ENCODE results near the gene LKAAEAR1. TPM values are rescaled to one million over a fixed set of nuclear protein-coding genes. Genes with fewer than 3 reads are reported as not detected.
"Not testable (repeated sequence)": the region's sequence is repeated elsewhere in the genome, so short reads cannot be mapped to it uniquely, and the experiment has no call there.

LKAAEAR1 gene
- total RNA-seq, 2 donors from 2014 or later: not detected

- intact Hi-C loops (cut with DNase I): no loop called here
- DNase-seq (ENCODE audit: low spot score): peak; percentile 81
Observed at GRCh38 chr20:64101731-64102621, 17.8 kb upstream of the LKAAEAR1 start.

GRCh38 chr20:64100946-64101688 lies 16.9 kb upstream of the LKAAEAR1 start:
- intact Hi-C loops (cut with DNase I): no loop called here
- no peak for DNase-seq (ENCODE audit: low spot score)

- intact Hi-C loops (cut with DNase I): no loop called here
- DNase-seq (ENCODE audit: low spot score): no peak
Observed at GRCh38 chr20:64100566-64100888, 16.3 kb upstream of the LKAAEAR1 start.

- DNase-seq (ENCODE audit: low spot score): no peak
- intact Hi-C loops (cut with DNase I): no loop called here
Observed at GRCh38 chr20:64099880-64100565, 15.8 kb upstream of the LKAAEAR1 start.

GRCh38 chr20:64099086-64099786 lies 15.0 kb upstream of the LKAAEAR1 start:
- intact Hi-C loops (cut with DNase I): no loop called here
- DNase-seq (ENCODE audit: low spot score): no peak

GRCh38 chr20:64098471-64099013 lies 14.3 kb upstream of the LKAAEAR1 start:
- intact Hi-C loops (cut with DNase I): no loop called here
- DNase-seq (ENCODE audit: low spot score): no peak

GRCh38 chr20:64096535-64096934 lies 12.3 kb upstream of the LKAAEAR1 start:
- intact Hi-C loops (cut with DNase I): no loop called here

GRCh38 chr20:64095927-64096326 lies 11.7 kb upstream of the LKAAEAR1 start:
- DNase-seq (ENCODE audit: low spot score): no peak
- intact Hi-C loops (cut with DNase I): no loop called here

More at GRCh38 chr20:64096535-64096934, 12.3 kb upstream of the LKAAEAR1 start:
- no peak for DNase-seq (ENCODE audit: low spot score)

GRCh38 chr20:64095455-64095854 lies 11.3 kb upstream of the LKAAEAR1 start:
- intact Hi-C loops (cut with DNase I): no loop called here
- DNase-seq (ENCODE audit: low spot score): no peak

- DNase-seq (ENCODE audit: low spot score): no peak
- intact Hi-C loops (cut with DNase I): no loop called here
Observed at GRCh38 chr20:64093013-64093503, 8.9 kb upstream of the LKAAEAR1 start.

- intact Hi-C loops (cut with DNase I): no loop called here
- no peak for DNase-seq (ENCODE audit: low spot score)
Observed at GRCh38 chr20:64092258-64093012, 8.2 kb upstream of the LKAAEAR1 start.

GRCh38 chr20:64091770-64092169 lies 7.6 kb upstream of the LKAAEAR1 start:
- DNase-seq (ENCODE audit: low spot score): no peak
- intact Hi-C loops (cut with DNase I): no loop called here

- intact Hi-C loops (cut with DNase I): no loop called here
- no peak for DNase-seq (ENCODE audit: low spot score)
Observed at GRCh38 chr20:64091340-64091739, 7.1 kb upstream of the LKAAEAR1 start.

GRCh38 chr20:64090165-64090564 lies 6.0 kb upstream of the LKAAEAR1 start:
- intact Hi-C loops (cut with DNase I): no loop called here
- no peak for DNase-seq (ENCODE audit: low spot score)

GRCh38 chr20:64088586-64088985 lies 4.4 kb upstream of the LKAAEAR1 start:
- intact Hi-C loops (cut with DNase I): not testable (repeated sequence)

GRCh38 chr20:64087226-64087825 lies 3.1 kb upstream of the LKAAEAR1 start:
- intact Hi-C loops (cut with DNase I): not testable (repeated sequence)

More at GRCh38 chr20:64088586-64088985, 4.4 kb upstream of the LKAAEAR1 start:
- DNase-seq (ENCODE audit: low spot score): not testable (repeated sequence)

GRCh38 chr20:64086801-64087200 lies 2.6 kb upstream of the LKAAEAR1 start:
- no peak for DNase-seq (ENCODE audit: low spot score)
- intact Hi-C loops (cut with DNase I): no loop called here

More at GRCh38 chr20:64087226-64087825, 3.1 kb upstream of the LKAAEAR1 start:
- not testable (repeated sequence) for DNase-seq (ENCODE audit: low spot score)

- intact Hi-C loops (cut with DNase I): no loop called here
- no peak for DNase-seq (ENCODE audit: low spot score)
Observed at GRCh38 chr20:64084685-64085152, 521 bp upstream of the LKAAEAR1 start.
